CD4-positive, alpha-beta T cell treated with Interleukin-4 for 1 hour (primary cell): Measurements from ENCODE around the gene GSK3B.
"Not testable (repeated sequence)": the region's sequence is repeated elsewhere in the genome, so short reads cannot be mapped to it uniquely, and the experiment has no call there.

Experiments used
- DNase-seq, 2 donors: peaks; one replicate each; pipeline ENCODE4 v3.0.0-alpha.2; 2020 to 2022

Gene GSK3B

DNA sequence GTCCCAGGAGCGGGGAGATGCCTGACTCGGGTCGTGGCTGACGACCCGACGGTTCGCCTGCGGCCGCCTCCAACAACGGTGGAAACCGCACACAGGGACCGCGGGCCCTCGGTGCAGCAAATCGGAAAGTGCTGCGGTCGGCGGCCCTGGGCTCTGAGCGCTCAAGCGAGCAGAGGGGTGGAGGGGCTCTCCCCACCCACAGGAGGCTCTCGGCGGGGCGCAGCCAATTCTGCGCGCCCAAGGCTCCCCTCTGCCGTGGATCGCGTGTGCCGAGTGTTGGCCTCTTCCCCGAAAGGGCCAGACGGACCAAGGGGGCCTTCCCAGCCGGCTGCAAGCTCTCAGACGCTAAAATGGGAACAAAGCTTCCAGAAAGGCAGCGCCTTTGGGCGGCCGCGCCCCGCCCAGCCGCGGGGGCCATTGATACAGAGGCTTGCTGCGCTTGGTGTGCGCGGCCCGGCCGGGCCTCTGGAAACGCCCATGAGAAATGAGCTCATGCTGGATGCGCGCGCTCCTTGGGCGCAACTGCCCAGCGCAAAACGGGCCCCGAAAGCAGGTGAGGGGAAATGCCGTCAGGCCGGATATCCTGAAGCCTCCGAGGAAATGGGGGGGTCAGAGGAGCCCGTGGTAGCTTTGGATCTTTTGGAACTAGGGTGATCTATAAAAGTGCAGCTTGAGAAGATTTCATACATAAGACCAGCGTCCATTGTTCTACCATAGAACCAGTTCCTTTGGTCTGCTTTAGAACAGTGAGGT, 1.2 kb upstream of the GSK3B start:
- peak; percentile 89 to 91 for DNase-seq

- DNase-seq = peak; percentile 100
These were observed 554 bp upstream of the GSK3B start for GRCh38 chr3:120094776-120095225.

DNA sequence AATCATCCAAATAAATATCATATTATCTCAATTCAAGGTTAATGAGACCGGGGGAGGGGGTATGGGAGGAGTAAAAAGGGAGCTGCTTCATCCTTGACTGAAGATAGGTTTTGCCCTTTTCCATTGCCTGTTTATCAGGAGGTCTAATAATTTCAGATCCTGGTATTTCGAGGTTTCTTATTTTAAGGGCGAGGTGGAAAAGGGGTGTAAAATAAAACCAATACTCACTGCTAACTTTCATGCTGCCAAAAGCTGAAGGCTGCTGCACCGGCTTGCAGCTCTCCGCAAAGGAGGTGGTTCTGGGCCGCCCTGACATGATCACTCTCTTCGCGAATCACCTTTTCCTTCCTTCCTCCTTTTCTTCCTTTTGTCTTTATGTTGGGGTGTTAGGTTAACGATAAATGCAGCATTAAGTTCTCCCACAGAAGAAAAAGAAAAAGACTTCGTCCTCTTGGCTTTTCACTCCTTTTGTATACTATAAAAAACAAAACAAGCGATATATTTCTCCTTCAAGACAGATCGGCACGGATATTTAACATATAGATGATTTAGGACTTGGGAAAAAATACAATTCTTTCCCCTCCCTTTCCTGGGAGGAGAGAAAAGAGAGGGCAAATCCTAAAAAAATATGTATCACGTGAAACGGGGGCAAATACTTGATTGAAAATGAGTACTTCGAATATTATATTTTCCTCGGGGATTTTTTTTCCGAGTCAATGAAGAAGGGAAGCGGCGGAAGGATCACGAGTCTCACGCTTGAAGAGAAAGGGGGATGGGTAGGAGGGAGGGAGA, 932 bp downstream of the GSK3B start:
- peak in 1 of 2 donors; percentile 28 for DNase-seq

GRCh38 chr3:120092474-120092873, 1.8 kb downstream of the GSK3B start:
- DNase-seq = no peak

- no peak for DNase-seq
These were observed 3.8 kb downstream of the GSK3B start for GRCh38 chr3:120090422-120090821.

- no peak for DNase-seq
These were observed 5.2 kb downstream of the GSK3B start for GRCh38 chr3:120089089-120089488.

DNA sequence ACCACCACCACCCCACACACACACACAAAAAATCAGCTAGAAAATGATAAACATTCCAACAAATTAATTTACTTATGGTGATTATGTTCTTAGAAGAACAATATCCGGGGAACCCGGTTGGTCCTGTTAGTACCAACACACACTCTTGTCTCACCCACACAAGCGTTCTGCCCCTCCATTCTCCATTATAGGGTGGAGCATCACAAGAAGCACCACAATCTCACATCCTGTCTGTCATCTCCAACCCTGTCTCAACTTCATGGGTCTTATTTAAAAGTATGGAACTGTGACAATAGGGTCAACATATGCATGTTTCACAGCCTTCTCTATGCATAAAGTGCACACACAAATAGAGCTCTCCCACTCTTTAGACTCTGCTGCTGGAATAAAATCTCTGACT, 5.6 kb downstream of the GSK3B start:
- no peak for DNase-seq

GRCh38 chr3:120081719-120082118, 12.5 kb downstream of the GSK3B start:
- no peak for DNase-seq

GRCh38 chr3:120080836-120081235, 13.4 kb downstream of the GSK3B start:
- no peak for DNase-seq

DNA sequence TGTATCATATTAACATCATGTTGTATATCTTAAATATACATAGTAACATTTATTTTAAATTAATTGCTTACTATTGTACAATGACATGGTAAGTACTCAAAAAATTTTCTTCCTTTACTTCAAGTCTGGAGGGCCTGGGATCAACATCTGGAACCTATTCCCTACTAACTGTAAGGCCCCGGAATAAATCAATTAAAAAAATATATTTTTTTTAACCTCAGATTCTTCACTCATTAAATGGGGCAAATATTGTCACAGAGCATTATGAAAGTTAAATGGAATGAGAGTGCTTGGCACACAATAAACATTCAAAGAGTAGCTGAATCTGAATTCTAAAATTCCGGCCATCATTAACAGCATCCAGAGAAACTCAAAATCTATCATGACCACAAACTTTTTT, 16.5 kb downstream of the GSK3B start:
- no peak for DNase-seq

GRCh38 chr3:120072867-120073525, 21.3 kb downstream of the GSK3B start:
- no peak for DNase-seq

DNA sequence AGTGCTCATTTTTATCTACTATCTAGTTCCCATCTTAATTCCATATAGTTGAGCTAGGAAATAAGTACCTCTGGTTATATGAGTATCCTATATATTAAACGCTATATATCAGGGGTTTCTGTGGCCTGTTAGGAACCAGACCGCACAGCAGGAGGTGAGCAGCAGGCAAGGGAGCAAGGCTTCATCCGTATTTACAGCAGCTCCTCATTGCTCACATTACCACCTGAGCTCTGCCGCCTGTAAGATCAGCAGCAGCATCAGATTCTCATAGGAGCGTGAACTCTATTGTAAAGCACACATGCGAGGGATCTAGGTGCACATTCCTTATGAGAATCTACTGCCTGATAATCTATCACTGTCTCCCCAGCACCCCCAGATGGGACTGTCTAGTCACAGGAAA, 23.0 kb downstream of the GSK3B start:
- DNase-seq = no peak

GRCh38 chr3:120070263-120070981, 23.8 kb downstream of the GSK3B start:
- DNase-seq = no peak

DNA sequence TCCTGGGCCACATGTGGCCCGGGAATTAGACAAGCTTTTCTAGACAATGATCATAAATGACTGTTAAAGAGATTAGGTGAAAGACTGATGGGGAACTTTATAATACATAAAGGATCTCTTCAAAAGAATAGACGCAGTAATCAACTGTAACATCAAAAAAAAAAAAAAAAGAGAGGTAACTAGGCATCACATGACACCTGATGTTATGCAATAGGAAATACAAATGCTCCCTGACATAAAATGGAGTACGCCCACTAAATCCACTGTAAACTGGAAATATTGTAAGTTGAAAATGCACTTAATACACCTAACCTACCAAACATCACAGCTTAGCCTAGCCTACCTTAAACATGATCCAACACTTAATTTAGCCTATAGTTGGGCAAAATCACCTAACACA, 27.2 kb downstream of the GSK3B start:
- DNase-seq = no peak

- no peak for DNase-seq
These were observed 27.6 kb downstream of the GSK3B start for GRCh38 chr3:120066634-120067033.

GRCh38 chr3:120064641-120065040, 29.6 kb downstream of the GSK3B start:
- no peak for DNase-seq

DNA sequence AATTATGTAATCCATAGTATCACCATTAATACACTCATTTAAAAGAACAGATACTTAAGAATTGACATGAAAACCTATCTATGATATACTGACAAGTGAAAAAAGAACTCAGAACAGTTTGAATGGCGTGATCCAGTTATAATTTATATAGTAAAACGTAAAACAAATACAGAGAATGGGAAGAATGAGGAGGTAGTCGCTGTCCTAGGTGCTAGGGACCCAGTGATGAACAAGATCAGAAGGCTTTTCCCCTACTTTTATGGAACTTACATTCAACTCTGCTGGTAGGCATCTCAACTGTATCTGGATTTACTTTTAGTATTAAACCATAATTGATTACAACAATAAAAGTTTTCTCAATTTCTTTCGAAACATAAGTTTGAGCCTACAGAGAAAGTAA, 31.8 kb downstream of the GSK3B start:
- DNase-seq = no peak

DNA sequence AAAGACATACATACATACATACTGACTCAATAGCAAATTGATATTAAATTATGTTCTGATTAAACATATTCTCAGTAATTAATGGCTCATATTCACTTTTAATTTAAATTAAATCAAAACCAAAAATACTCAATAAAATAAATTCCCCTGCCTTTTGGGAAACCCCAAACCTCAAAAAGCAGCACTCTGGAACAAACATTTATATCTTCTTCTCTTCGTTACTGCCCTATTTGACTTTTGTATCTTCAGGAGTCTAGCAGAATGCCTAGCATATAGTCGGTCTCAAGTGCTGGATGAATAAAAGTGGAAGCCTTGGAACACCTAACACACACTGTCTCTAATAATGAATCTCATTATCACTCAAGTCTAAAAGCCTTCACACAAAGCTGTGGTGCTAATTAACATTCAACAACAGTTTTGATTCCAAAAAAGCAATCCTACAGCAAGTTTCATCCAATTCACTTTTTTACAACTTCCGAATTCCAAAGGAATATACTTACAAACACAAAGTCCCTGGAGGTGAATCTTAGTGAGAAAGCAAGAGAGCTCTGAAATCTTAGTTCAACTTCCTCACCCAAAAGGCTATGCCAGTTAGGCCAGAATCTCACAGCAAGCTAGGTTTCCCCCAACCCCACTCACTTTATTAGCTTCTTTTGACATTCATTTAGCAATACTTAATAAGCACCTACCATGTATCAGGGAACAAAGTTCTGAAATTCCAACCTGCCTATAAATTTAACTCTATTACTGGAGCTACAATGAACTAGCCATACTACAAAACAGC, 35.0 kb downstream of the GSK3B start:
- no peak for DNase-seq

- no peak for DNase-seq
These were observed 36.6 kb downstream of the GSK3B start for GRCh38 chr3:120057626-120058025.

DNA sequence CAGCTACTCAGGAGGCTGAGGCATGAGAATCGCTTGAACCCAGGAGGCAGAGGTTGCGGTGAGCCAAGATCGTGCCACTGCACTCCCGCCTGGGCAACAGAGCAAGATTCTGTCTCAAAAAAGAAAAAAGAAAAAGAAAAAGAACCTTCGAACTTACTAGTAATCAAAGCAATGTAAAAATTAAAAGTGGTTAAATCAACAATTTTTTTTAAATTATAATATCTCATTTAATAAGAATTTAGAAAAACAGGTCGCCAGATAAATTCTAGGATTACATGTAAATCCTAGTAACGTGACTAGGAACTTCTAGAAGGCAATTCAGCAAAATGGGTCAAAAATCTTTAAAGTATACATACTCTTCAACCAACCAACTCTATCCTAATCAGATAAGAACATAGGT, 37.2 kb downstream of the GSK3B start:
- DNase-seq = no peak

DNA sequence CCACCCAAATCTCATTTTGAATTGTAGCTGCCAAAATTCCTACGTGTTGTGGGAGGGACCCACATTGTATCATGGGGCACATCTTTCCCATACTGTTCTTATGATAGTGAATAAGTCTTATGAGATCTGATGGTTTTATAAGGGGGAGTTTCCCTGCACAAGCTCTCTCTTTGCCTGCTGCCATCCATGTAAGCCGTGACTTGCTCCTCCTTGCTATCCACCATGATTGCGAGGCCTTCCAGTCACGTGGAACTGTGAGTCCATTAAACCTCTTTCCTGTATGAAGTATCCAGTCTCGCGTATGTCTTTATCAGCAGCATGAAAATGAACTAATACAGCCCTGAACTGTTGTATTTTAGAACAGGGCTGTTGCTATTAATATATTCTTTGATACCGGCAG, 40.6 kb downstream of the GSK3B start:
- DNase-seq = not testable (repeated sequence)

- DNase-seq = no peak
These were observed 41.6 kb downstream of the GSK3B start for GRCh38 chr3:120052677-120053076.
